GM23338 (cell line): ENCODE data around the gene ITPRIPL2. TPM values are rescaled to one million over a fixed set of nuclear protein-coding genes. Genes with fewer than 3 reads are reported as not detected.

Experiments
- ATAC-seq: fragments of 200-7000 bp; cut with Tn5 transposase; 3 replicates; pipeline ENCODE4 v1.9.1; 2020
- DNase-seq: peaks from one replicate; pipeline ENCODE4 v3.0.0-alpha.2; 2015; ENCODE audit warnings: low spot score
- H2AFZ ChIP-seq: fragments of 200-600 bp; sonication (generic); 2 replicates; pipeline ENCODE4 v1.8.0; 2016; ENCODE audit warnings: antibody characterized with exemption, mild to moderate bottlenecking, moderate library complexity
- H3F3A ChIP-seq: fragments of 200-600 bp; sonication (generic); replicated peaks from 2 replicates; pipeline ENCODE4 v1.8.0; 2017; ENCODE audit warnings: antibody characterized with exemption, mixed run types, low read depth
- H3K27ac ChIP-seq: fragments of 200-600 bp; sonication (generic); 2 replicates; pipeline ENCODE4 v1.6.1; 2016; ENCODE audit warnings: low read depth
- H3K27me3 ChIP-seq: fragments of 200-600 bp; sonication (generic); 2 replicates; pipeline ENCODE4 v1.8.0; 2016; ENCODE audit warnings: mild to moderate bottlenecking, mixed run types, moderate library complexity; ENCODE audit not compliant: insufficient read depth
- H3K36me3 ChIP-seq: fragments of 200-600 bp; sonication (generic); 2 replicates; pipeline ENCODE4 v1.8.0; 2016; ENCODE audit warnings: mild to moderate bottlenecking; ENCODE audit not compliant: insufficient read depth
- H3K4me1 ChIP-seq: fragments of 200-600 bp; sonication (generic); 2 replicates; pipeline ENCODE4 v1.8.0; 2016; ENCODE audit warnings: mild to moderate bottlenecking, moderate library complexity; ENCODE audit not compliant: insufficient read depth
- H3K4me2 ChIP-seq: fragments of 200-600 bp; sonication (generic); 2 replicates; pipeline ENCODE4 v1.7.1; 2017; ENCODE audit warnings: mixed run types
- H3K4me3 ChIP-seq: fragments of 200-600 bp; sonication (generic); 2 replicates; pipeline ENCODE4 v1.6.1; 2016; ENCODE audit warnings: mixed run types
- H3K79me2 ChIP-seq: fragments of 200-600 bp; sonication (generic); replicated peaks from 2 replicates; pipeline ENCODE4 v1.8.0; 2017; ENCODE audit warnings: mild to moderate bottlenecking; ENCODE audit not compliant: insufficient read depth
- H3K9me2 ChIP-seq: fragments of 200-600 bp; sonication (generic); 2 replicates; pipeline ENCODE4 v1.8.0; 2017; ENCODE audit not compliant: insufficient read depth
- H4K20me1 ChIP-seq: fragments of 200-600 bp; sonication (generic); replicated peaks from 2 replicates; pipeline ENCODE4 v1.8.0; 2017; ENCODE audit warnings: mild to moderate bottlenecking; ENCODE audit not compliant: insufficient read depth
- H3K27ac Mint-ChIP-seq: 2 replicates; pipeline ENCODE4 v1.8.0; 2020; ENCODE audit warnings: inconsistent platforms, mild to moderate bottlenecking, moderate library complexity, mixed read lengths
- H3K27me3 Mint-ChIP-seq: 3 replicates; pipeline ENCODE4 v1.8.0; 2022; ENCODE audit warnings: low read depth, mild to moderate bottlenecking, moderate library complexity, mixed read lengths, inconsistent platforms; ENCODE audit not compliant: insufficient read depth, poor library complexity
- H3K36me3 Mint-ChIP-seq: 3 replicates; pipeline ENCODE4 v1.8.0; 2021; ENCODE audit warnings: low read depth, mild to moderate bottlenecking, inconsistent platforms, moderate library complexity, mixed read lengths
- H3K4me1 Mint-ChIP-seq: 3 replicates; pipeline ENCODE4 v1.8.0; 2020; ENCODE audit warnings: mild to moderate bottlenecking, inconsistent platforms, mixed read lengths
- H3K4me3 Mint-ChIP-seq: 3 replicates; pipeline ENCODE4 v1.8.0; 2021; ENCODE audit warnings: moderate library complexity, mild to moderate bottlenecking, inconsistent platforms, mixed read lengths
- H3K9me3 Mint-ChIP-seq: 3 replicates; pipeline ENCODE4 v1.8.0; 2020; ENCODE audit warnings: moderate library complexity, mild to moderate bottlenecking, inconsistent platforms, mixed read lengths
- CREB1 ChIP-seq: fragments of 250-450 bp; sonication (Bioruptor Pico); IDR thresholded peaks from 2 replicates; pipeline ENCODE4 v1.5.0; 2020; ENCODE audit warnings: low read depth, mild to moderate bottlenecking, moderate library complexity
- CTCF ChIP-seq, 2 experiments: fragments of 200-600 bp in 1 of 2; sonication (generic) in 1 of 2; conservative IDR thresholded peaks; 2 replicates each; pipeline versions ENCODE4 v1.5.1 to v1.6.1; 2016 to 2017; ENCODE audit warnings: antibody characterized with exemption in 2 of 2, low read depth in 2 of 2, mild to moderate bottlenecking in 2 of 2, moderate library complexity in 1 of 2
- ETS1 ChIP-seq: IDR thresholded peaks from 2 replicates; pipeline ENCODE4 v1.6.1; 2016; ENCODE audit warnings: antibody characterized with exemption
- EZH2 ChIP-seq: fragments of 200-600 bp; sonication (generic); IDR thresholded peaks from one replicate; pipeline ENCODE4 v1.8.0; 2017; ENCODE audit warnings: antibody characterized with exemption, mild to moderate bottlenecking, low read depth; ENCODE audit not compliant: unreplicated experiment
- JUNB ChIP-seq: IDR thresholded peaks from one replicate; pipeline ENCODE4 v1.6.1; 2016; ENCODE audit warnings: antibody characterized with exemption; ENCODE audit not compliant: unreplicated experiment
- NANOG ChIP-seq: IDR thresholded peaks from 2 replicates; pipeline ENCODE4 v1.6.1; 2016; ENCODE audit warnings: antibody characterized with exemption, borderline replicate concordance
- POLR2AphosphoS5 ChIP-seq: IDR thresholded peaks from 2 replicates; pipeline ENCODE4 v1.6.1; 2016; ENCODE audit warnings: antibody characterized with exemption, low read depth
- REST ChIP-seq: IDR thresholded peaks from one replicate; pipeline ENCODE4 v1.6.1; 2018; ENCODE audit warnings: antibody characterized with exemption; ENCODE audit not compliant: unreplicated experiment
- STAT1 ChIP-seq: IDR thresholded peaks from one replicate; pipeline ENCODE4 v1.6.1; 2016; ENCODE audit warnings: antibody characterized with exemption; ENCODE audit not compliant: unreplicated experiment
- ZNF331 ChIP-seq: fragments of 250-450 bp; sonication (Bioruptor Pico); IDR thresholded peaks from 2 replicates; pipeline ENCODE4 v1.5.0; 2020; ENCODE audit warnings: low read depth, mild to moderate bottlenecking, moderate library complexity
- polyA plus RNA-seq: library from polyadenylated mRNA; unstranded; fragments of >200 nt; fragmentation: Nextera tagmentation; extraction: Ambion mirVana; gene quantifications from 2 replicates; pipeline ENCODE4 v1.2.1, GENCODE V29; 2016
- total RNA-seq: library from RNA; depleted of rRNA; stranded (reverse); fragments of >200 nt; shearing (Covaris generic); gene quantifications from 2 replicates; pipeline ENCODE4 v1.2.3, GENCODE V29; 2014

ITPRIPL2 gene
- total and polyA plus RNA-seq, 2 experiments from 2014 or later: 0.94 to 8.3 TPM

DNA sequence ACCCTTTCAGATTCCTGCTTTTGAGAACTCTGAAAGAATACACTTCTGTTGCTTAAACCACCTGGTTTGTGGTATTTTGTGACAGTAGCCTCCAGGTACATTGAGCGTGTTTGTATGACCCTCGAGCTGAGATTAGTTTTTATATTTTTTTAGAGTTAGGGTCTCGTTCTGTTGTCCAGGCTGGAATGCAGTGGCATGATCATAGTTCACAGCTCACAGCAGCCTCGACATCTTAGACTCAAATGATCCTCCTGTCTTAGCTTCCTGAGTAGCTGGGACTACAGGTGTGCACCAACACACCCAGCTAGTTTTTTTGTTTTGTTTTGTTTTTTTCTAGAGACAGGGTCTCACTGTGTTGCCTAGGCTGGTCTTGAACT, 4.5 kb upstream of the ITPRIPL2 start:
- H4K20me1 ChIP-seq: no peaks in the 10 kb centered on the region
- peaks cover 19% of the 10 kb centered on the region for H3K27me3 Mint-ChIP-seq
- no peak overlapping the region for H3K27ac ChIP-seq
- peaks cover 20% of the 10 kb centered on the region for H3K27me3 ChIP-seq
- ATAC-seq (no peak), DNase-seq (no peak)
- no peak overlapping the region for H3K4me3 Mint-ChIP-seq
- no peak overlapping the region for H3K4me2 ChIP-seq
- no peaks in the 10 kb centered on the region for H3K36me3 Mint-ChIP-seq
- H3K36me3 ChIP-seq: no peaks in the 10 kb centered on the region
- no peaks in the 10 kb centered on the region for H3K79me2 ChIP-seq
- no peaks in the 10 kb centered on the region for H3K9me2 ChIP-seq
- TF ChIP-seq POLR2AphosphoS5: no peak
- TF ChIP-seq NANOG: no peak
- TF ChIP-seq CREB1 (CRISPR knock-in tag): no peak
- H3K4me3 ChIP-seq: no peak overlapping the region
- H3K9me3 Mint-ChIP-seq: no peaks in the 10 kb centered on the region
- H3K4me1 Mint-ChIP-seq: peaks cover 15% of the 10 kb centered on the region
- no peak overlapping the region for H2AFZ ChIP-seq
- H3K4me1 ChIP-seq: no peaks in the 10 kb centered on the region; the same call in 1 of the 2 replicates
- H3K27ac Mint-ChIP-seq: no peak overlapping the region
- H3F3A ChIP-seq: no peaks in the 10 kb centered on the region

DNA sequence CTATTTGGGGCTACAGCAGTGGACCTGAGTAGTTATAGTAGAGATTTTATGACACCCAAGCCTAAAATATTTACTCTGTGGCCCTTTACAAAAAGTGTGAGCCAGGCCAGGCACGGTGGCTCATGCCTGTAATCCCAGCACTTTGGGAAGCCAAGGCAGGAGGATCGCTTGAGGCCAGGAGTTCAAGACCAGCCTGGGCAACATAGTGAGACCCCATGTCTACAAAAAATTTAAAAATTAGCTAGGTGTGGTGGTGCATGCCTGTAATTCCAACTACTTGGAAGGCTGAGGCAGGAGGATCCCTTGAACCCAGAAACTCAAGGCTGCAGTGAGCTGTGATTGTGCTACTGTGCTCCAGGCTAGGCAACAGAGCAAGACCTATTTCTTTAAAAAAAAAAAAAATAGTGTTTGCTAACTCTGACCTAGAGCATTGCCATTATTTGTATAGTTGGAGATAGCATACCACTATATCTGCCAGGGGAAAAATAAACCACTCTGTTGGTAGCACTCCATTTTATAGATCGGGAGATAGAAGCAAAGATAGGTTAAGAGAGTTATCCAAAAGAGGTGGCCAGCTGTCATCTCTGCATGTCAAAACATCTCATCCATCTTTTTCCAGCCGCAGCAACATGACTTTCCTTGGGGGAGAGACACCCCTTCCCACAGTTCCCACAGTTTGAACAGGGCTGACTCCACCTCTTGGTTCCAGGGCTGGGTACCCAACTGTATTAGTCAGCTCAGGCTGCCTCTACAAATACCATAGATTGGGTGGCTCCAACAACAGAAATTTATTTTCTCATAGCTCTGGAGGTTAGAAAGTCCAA, 3.0 kb upstream of the ITPRIPL2 start:
- Histone ChIP-seq H4K20me1 (no peaks in the 10 kb centered on the region), H3K4me3 (no peak overlapping the region), H3K27me3 (peaks cover 35% of the 10 kb centered on the region), H3K27ac (no peak overlapping the region), H3F3A (no peaks in the 10 kb centered on the region), H3K9me2 (no peaks in the 10 kb centered on the region), H3K36me3 (no peaks in the 10 kb centered on the region), H3K4me2 (no peak overlapping the region), H2AFZ (no peak overlapping the region), H3K4me1 (no peaks in the 10 kb centered on the region; the same call in 1 of the 2 replicates), H3K79me2 (no peaks in the 10 kb centered on the region)
- no peak for ATAC-seq
- TF ChIP-seq EZH2 (no peak), POLR2AphosphoS5 (no peak), ZNF331 (no peak), NANOG (no peak)
- Mint-ChIP-seq H3K36me3 (no peaks in the 10 kb centered on the region), H3K4me3 (no peak overlapping the region), H3K4me1 (peaks cover 13% of the 10 kb centered on the region), H3K9me3 (no peaks in the 10 kb centered on the region), H3K27me3 (peaks cover 28% of the 10 kb centered on the region), H3K27ac (no peak overlapping the region)
- DNase-seq: no peak

- Histone ChIP-seq H4K20me1 (no peaks in the 10 kb centered on the region), H2AFZ (no peak overlapping the region), H3K4me2 (no peak overlapping the region), H3K4me1 (peaks cover 7% of the 10 kb centered on the region), H3K36me3 (no peaks in the 10 kb centered on the region), H3K9me2 (no peaks in the 10 kb centered on the region), H3K27ac (no peak overlapping the region), H3F3A (no peaks in the 10 kb centered on the region), H3K27me3 (peaks cover 45% of the 10 kb centered on the region), H3K4me3 (no peak overlapping the region), H3K79me2 (no peaks in the 10 kb centered on the region)
- no peak for DNase-seq
- Mint-ChIP-seq H3K27ac (no peak overlapping the region), H3K4me3 (no peak overlapping the region), H3K36me3 (no peaks in the 10 kb centered on the region; the same call in 2 of the 3 replicates), H3K27me3 (peaks cover 28% of the 10 kb centered on the region), H3K4me1 (peaks cover 12% of the 10 kb centered on the region), H3K9me3 (no peaks in the 10 kb centered on the region)
- no peak for ATAC-seq
- no peak for TF ChIP-seq EZH2
- no peak for TF ChIP-seq NANOG
- TF ChIP-seq REST: no peak
- no peak for TF ChIP-seq JUNB
- TF ChIP-seq ZNF331: no peak
- no peak for TF ChIP-seq STAT1
- no peak for TF ChIP-seq ETS1
- no peak for TF ChIP-seq CTCF (conservative IDR thresholded peaks at IDR 0.05; ENCODE audit: low read depth in 2 of 2)
- TF ChIP-seq CREB1 (CRISPR knock-in tag): no peak
These were observed 1.7 kb upstream of the ITPRIPL2 start for GRCh38 chr16:19112099-19112407.
